GM21825 (cell line): Measurements from ENCODE around the gene SGCA.

Experiments used
- ATAC-seq: cut with Tn5 transposase; IDR thresholded peaks from one replicate; pipeline ENCODE4 v1.9.1; 2021; ENCODE audit warnings: mild to moderate bottlenecking, moderate library complexity; ENCODE audit not compliant: unreplicated experiment

SGCA gene

GRCh38 chr17:50134206-50135110 lies 31.3 kb upstream of the SGCA start:
- ATAC-seq = no peak

GRCh38 chr17:50135316-50136095 lies 30.3 kb upstream of the SGCA start:
- no peak for ATAC-seq

- no peak for ATAC-seq
Measured at GRCh38 chr17:50136096-50136687, 29.6 kb upstream of the SGCA start.

- no peak for ATAC-seq
Measured at GRCh38 chr17:50137042-50137441, 28.8 kb upstream of the SGCA start.

- ATAC-seq = no peak
Measured at GRCh38 chr17:50139185-50139783, 26.5 kb upstream of the SGCA start.

- peak; percentile 48 for ATAC-seq
Measured at GRCh38 chr17:50139950-50140885, 25.6 kb upstream of the SGCA start.

GRCh38 chr17:50141026-50141744 lies 24.6 kb upstream of the SGCA start:
- ATAC-seq = no peak

GRCh38 chr17:50141745-50142110 lies 24.1 kb upstream of the SGCA start:
- no peak for ATAC-seq

- no peak for ATAC-seq
Measured at GRCh38 chr17:50143461-50144176, 22.2 kb upstream of the SGCA start.

GRCh38 chr17:50144355-50144754 lies 21.4 kb upstream of the SGCA start:
- ATAC-seq = no peak

GRCh38 chr17:50144845-50145531 lies 20.8 kb upstream of the SGCA start:
- no peak for ATAC-seq

- ATAC-seq = no peak
Measured at GRCh38 chr17:50145532-50146229, 20.1 kb upstream of the SGCA start.

GRCh38 chr17:50146230-50146926 lies 19.4 kb upstream of the SGCA start:
- ATAC-seq = no peak

- no peak for ATAC-seq
Measured at GRCh38 chr17:50146927-50147665, 18.7 kb upstream of the SGCA start.

- no peak for ATAC-seq
Measured at GRCh38 chr17:50147841-50148225, 18.0 kb upstream of the SGCA start.
